ENCODE measurements around the gene SLC22A16. TPM values are rescaled to one million over a fixed set of nuclear protein-coding genes. Genes with fewer than 3 reads are reported as not detected.
A peak's percentile ranks its signal among the peaks of the same experiment; 100 is the strongest.

The SLC22A16 gene
- total and polyA plus RNA-seq, 2 of the 13 experiments (the other 11 are each of a cell fraction or from before 2014, with no cell fraction given): 0.04 TPM; not detected in 1

GRCh38 chr6:110459137-110459536, 17.3 kb downstream of the SLC22A16 start:
- no TSS peak for BruUV-seq (replicated peaks)
- ATAC-seq (no peak), FAIRE-seq (no peak), DNase-seq (ENCODE audit: low spot score) (no peak)
- Histone ChIP-seq H3K4me3 (replicated peaks in 1 of 3; ENCODE audit: insufficient read depth in 1 of 3, low read depth in 2 of 3, low read length in 3 of 3) (no peak overlapping the region), H4K20me1 (ENCODE audit: insufficient read depth, low read length) (no peaks in the 10 kb centered on the region), H3K36me3 (replicated peaks in 1 of 2; ENCODE audit: control insufficient read depth in 1 of 2, insufficient read depth in 2 of 2, low read length in 2 of 2) (no peaks in the 10 kb centered on the region), H3K4me2 (ENCODE audit: low read depth, low read length) (no peak overlapping the region), H3K27me3 (ENCODE audit: control insufficient read depth in 1 of 2, insufficient read depth in 2 of 2, low read length in 2 of 2) (no peaks in the 10 kb centered on the region), H3K9me3 (ENCODE audit: low read length) (peaks cover 24% of the 10 kb centered on the region), H3K27ac (ENCODE audit: extremely low read length, insufficient read depth, low read length) (no peak overlapping the region), H3K79me2 (ENCODE audit: insufficient read depth, low read length) (no peaks in the 10 kb centered on the region), H2AFZ (ENCODE audit: low read length) (no peak overlapping the region), H3K9ac (ENCODE audit: insufficient read depth, low read depth, low read length) (no peak overlapping the region), H3K4me1 (ENCODE audit: insufficient read depth, low read length) (no peaks in the 10 kb centered on the region)
- WGBS (ENCODE audit: low lambda C conversion rate): 2% methylated on average over 2 of the region's 2 CpGs
- intact Hi-C loops (cut with micrococcal nuclease; ENCODE audit: unreplicated experiment) (no loop called here), in situ Hi-C loops (cut with HindIII; ENCODE audit: extremely low pct_ligation_motif_present, low pct_unique_long_range_greater_than_20kb) (no loop called here)
- ChIA-PET CTCF (ENCODE audit: low intra/inter-chr PET ratio, low total read pairs) (no interaction called here), POLR2A (no interaction called here)
- peak; percentile 92 for TF ChIP-seq CREB1 (IDR thresholded peaks at IDR 0.05)
- TF ChIP-seq CREB1 (CRISPR knock-in tag; IDR thresholded peaks at IDR 0.05): no peak
- TF ChIP-seq, protein P1, sequence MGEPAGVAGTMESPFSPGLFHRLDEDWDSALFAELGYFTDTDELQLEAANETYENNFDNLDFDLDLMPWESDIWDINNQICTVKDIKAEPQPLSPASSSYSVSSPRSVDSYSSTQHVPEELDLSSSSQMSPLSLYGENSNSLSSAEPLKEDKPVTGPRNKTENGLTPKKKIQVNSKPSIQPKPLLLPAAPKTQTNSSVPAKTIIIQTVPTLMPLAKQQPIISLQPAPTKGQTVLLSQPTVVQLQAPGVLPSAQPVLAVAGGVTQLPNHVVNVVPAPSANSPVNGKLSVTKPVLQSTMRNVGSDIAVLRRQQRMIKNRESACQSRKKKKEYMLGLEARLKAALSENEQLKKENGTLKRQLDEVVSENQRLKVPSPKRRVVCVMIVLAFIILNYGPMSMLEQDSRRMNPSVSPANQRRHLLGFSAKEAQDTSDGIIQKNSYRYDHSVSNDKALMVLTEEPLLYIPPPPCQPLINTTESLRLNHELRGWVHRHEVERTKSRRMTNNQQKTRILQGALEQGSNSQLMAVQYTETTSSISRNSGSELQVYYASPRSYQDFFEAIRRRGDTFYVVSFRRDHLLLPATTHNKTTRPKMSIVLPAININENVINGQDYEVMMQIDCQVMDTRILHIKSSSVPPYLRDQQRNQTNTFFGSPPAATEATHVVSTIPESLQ (CRISPR knock-in tag; conservative IDR thresholded peaks at IDR 0.05): no peak
- TF ChIP-seq PHB2 (IDR thresholded peaks at IDR 0.05; ENCODE audit: partially characterized antibody): no peak
- no peak for TF ChIP-seq ZNF749 (CRISPR knock-in tag; IDR thresholded peaks at IDR 0.05; ENCODE audit: borderline replicate concordance)
- no peak for TF ChIP-seq PREB (CRISPR knock-in tag; IDR thresholded peaks at IDR 0.05)
- TF ChIP-seq ATF7 (IDR thresholded peaks at IDR 0.05): peak; percentile 89
- no peak for TF ChIP-seq ATF7 (CRISPR knock-in tag; IDR thresholded peaks at IDR 0.05)

Data from HepG2 (cell line).